Right atrium auricular region (tissue), 2 donors: ENCODE measurements around the gene TMCC2. TPM values are rescaled to one million over a fixed set of nuclear protein-coding genes. Genes with fewer than 3 reads are reported as not detected.

Source experiments
- DNase-seq: peaks from one replicate; pipeline ENCODE4 v3.0.0-alpha.2; 2019; ENCODE audit warnings: low spot score
- H3K27ac ChIP-seq, 2 donors: fragments of 200-600 bp; sonication (generic); 1 replicate in 1 of 2; 2 replicates in 1 of 2; pipeline ENCODE4 v1.5.1; 2016 to 2019
- H3K27me3 ChIP-seq, 2 donors: fragments of 200-600 bp; sonication (generic); one replicate each; pipeline versions ENCODE4 v1.5.1 to v1.6.0; 2017 to 2019
- H3K36me3 ChIP-seq: fragments of 200-600 bp; sonication (generic); one replicate; pipeline ENCODE4 v1.5.1; 2016
- H3K4me1 ChIP-seq, 2 donors: fragments of 200-600 bp; sonication (generic); one replicate each; pipeline versions ENCODE4 v1.5.1 to v1.6.0; 2017 to 2019
- H3K4me3 ChIP-seq, 2 donors: fragments of 200-600 bp; sonication (generic); 1 replicate in 1 of 2; 2 replicates in 1 of 2; pipeline ENCODE4 v1.5.1; 2017 to 2019; ENCODE audit warnings: mild to moderate bottlenecking in 1 of 2, moderate library complexity in 1 of 2
- H3K9me3 ChIP-seq, 2 donors: fragments of 200-600 bp; sonication (generic); one replicate each; pipeline ENCODE4 v1.5.1; 2019
- total RNA-seq, 2 donors: library from RNA; depleted of rRNA; stranded (reverse); fragments of >200 nt; gene quantifications; one replicate each; pipeline ENCODE4 v1.1.0, GENCODE V29; 2016
- TF ChIP-seq, protein P1 (sequence below), 2 donors: fragments of 200-600 bp; sonication (generic); IDR thresholded peaks; one replicate each; pipeline ENCODE4 v1.5.1; 2019; ENCODE audit warnings: antibody characterized with exemption in 2 of 2

The TMCC2 gene
- total RNA-seq, 2 donors from 2014 or later: 8.5 to 11.9 TPM

DNA sequence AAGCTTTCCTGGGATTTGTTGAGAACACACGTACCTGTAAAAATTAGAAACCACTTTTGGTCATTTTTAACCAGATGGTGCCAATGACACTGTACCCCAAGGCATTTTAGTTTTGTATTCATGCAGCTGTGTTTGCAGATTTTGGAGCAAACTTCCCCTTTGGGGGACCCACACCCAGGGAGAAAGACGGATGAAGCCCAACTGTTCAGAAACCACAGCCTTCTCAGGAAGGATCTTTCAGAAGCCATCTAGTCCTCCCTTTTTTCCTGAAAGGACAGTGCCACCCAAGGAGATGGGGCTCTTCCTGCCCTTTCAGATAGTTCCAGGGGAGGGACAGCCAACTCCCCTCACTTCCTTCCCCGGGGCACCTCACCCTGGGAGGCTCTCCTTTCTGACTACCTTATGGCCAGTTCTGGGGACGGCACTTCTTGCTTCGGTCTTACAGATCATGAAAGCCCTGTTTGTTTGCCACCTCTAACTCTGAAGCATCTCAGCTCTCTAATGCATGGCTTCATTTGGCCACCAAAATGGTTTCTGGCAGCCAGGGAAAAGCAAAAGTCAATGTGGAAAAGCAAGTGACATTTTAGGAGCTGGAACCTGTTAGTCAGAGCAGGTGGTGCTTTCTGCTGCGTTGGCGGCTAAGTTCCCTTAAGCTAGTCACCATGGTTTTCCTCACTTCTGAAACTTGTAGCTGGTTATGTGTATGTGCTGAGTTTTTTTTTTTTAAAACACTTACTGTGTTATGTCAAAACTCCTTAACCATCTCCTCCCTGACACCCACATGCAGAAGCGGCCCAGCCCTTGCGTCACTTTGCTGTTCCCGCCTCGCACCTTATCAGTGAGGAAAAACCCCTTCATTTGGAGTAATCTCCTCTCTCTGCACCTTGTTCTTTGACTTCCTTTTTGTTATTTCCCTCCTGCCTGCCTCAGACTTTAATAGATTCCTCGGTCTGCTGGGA is 10.1 kb downstream of the TMCC2 start:
- Histone ChIP-seq H3K36me3 (peaks cover 8% of the 10 kb centered on the region), H3K4me1 (peaks cover 0 to 53% of the 10 kb centered on the region in 2 donors), H3K27me3 (no peaks in the 10 kb centered on the region), H3K27ac (no peak overlapping the region), H3K9me3 (no peaks in the 10 kb centered on the region), H3K4me3 (no peak overlapping the region)
- TF ChIP-seq, protein P1, sequence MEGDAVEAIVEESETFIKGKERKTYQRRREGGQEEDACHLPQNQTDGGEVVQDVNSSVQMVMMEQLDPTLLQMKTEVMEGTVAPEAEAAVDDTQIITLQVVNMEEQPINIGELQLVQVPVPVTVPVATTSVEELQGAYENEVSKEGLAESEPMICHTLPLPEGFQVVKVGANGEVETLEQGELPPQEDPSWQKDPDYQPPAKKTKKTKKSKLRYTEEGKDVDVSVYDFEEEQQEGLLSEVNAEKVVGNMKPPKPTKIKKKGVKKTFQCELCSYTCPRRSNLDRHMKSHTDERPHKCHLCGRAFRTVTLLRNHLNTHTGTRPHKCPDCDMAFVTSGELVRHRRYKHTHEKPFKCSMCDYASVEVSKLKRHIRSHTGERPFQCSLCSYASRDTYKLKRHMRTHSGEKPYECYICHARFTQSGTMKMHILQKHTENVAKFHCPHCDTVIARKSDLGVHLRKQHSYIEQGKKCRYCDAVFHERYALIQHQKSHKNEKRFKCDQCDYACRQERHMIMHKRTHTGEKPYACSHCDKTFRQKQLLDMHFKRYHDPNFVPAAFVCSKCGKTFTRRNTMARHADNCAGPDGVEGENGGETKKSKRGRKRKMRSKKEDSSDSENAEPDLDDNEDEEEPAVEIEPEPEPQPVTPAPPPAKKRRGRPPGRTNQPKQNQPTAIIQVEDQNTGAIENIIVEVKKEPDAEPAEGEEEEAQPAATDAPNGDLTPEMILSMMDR (IDR thresholded peaks at IDR 0.05): no peak
- DNase-seq: no peak

GRCh38 chr1:205239078-205239477 is 11.3 kb downstream of the TMCC2 start:
- no peak for DNase-seq
- H3K4me1 ChIP-seq: peaks cover 0 to 53% of the 10 kb centered on the region in 2 donors

DNA sequence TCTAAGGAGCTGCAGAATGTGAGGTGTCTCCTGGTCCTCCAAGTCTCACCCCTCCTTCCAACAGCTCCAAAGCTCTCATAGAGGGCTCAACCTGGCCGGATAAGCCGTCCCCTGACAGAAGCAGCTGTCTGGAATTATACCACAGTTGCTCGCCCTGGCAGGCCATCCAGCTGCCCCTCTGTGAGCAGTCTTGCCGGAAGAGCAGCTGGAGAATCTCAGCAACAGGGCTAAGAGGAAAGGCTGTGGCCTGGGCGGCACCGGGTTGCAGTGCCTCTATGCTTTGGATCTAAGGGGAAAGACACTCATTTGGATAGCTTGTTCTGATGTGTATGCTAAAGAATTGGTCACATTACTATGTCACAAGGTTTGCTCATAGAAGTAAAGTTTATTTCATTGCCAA is 12.4 kb downstream of the TMCC2 start:
- Histone ChIP-seq H3K9me3 (no peaks in the 10 kb centered on the region), H3K27me3 (no peaks in the 10 kb centered on the region), H3K4me3 (no peak overlapping the region), H3K27ac (no peak overlapping the region), H3K36me3 (peaks cover 8% of the 10 kb centered on the region), H3K4me1 (peaks cover 0 to 51% of the 10 kb centered on the region in 2 donors)
- TF ChIP-seq, protein P1 (IDR thresholded peaks at IDR 0.05): no peak
- DNase-seq: no peak

More at GRCh38 chr1:205239078-205239477, 11.3 kb downstream of the TMCC2 start:
- Histone ChIP-seq H3K9me3 (no peaks in the 10 kb centered on the region), H3K36me3 (peaks cover 8% of the 10 kb centered on the region), H3K4me3 (no peak overlapping the region), H3K27ac (no peak overlapping the region), H3K27me3 (no peaks in the 10 kb centered on the region)
- TF ChIP-seq, protein P1 (IDR thresholded peaks at IDR 0.05): no peak

DNA sequence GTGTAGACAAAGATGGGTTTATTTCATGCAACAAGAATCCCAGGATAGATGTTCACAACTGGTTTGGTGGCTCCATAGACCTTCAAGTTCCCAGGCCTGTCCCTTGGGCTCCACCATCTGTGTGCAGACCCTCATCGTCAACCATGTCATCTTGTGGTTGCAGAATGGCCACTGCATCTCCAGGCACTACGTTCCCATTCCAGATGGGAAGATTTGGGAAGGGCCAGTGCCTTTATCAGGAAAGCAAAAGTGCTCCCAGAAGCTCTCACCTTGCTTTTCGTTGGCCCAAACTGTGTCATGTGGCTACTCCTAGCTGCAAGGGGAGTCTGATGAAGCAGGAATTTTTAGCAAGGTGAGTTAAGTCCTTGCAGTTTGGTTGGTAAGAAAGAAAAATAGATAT is 12.8 kb downstream of the TMCC2 start:
- Histone ChIP-seq H3K4me3 (no peak overlapping the region), H3K27ac (no peak overlapping the region), H3K27me3 (no peaks in the 10 kb centered on the region), H3K4me1 (peaks cover 0 to 46% of the 10 kb centered on the region in 2 donors), H3K36me3 (peaks cover 8% of the 10 kb centered on the region), H3K9me3 (no peaks in the 10 kb centered on the region)
- TF ChIP-seq, protein P1 (IDR thresholded peaks at IDR 0.05): no peak
- DNase-seq: no peak

DNA sequence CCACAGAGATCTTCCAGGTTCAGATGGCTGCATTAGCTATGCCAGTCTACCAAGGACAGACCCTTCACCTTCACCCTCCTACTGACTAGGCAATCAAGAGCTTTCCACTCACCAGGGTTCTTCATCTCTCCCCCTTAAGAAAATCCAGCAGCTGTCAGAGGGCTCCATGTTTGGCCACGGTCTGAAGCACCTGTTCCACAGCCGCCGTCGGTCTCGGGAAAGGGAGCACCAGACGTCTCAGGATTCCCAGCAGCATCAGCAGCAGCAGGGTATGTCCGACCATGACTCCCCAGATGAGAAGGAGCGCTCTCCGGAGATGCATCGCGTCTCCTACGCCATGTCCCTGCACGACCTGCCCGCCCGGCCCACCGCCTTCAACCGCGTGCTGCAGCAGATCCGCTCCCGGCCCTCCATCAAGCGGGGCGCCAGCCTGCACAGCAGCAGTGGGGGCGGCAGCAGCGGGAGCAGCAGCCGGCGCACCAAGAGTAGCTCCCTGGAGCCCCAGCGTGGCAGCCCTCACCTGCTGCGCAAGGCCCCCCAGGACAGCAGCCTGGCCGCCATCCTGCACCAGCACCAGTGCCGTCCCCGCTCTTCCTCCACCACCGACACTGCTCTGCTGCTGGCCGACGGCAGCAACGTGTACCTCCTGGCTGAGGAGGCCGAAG is 13.8 kb downstream of the TMCC2 start:
- Histone ChIP-seq H3K4me3 (no peak overlapping the region), H3K27ac (no peak overlapping the region)

More for the DNA sequence above, 13.8 kb downstream of the TMCC2 start:
- H3K36me3 ChIP-seq: peaks cover 8% of the 10 kb centered on the region
- H3K9me3 ChIP-seq: no peaks in the 10 kb centered on the region
- peaks cover 0 to 39% of the 10 kb centered on the region in 2 donors for H3K4me1 ChIP-seq
- no peaks in the 10 kb centered on the region for H3K27me3 ChIP-seq
- no peak for DNase-seq
- TF ChIP-seq, protein P1 (IDR thresholded peaks at IDR 0.05): no peak
